ENCODE data around the gene PPP1R12B. TPM values are rescaled to one million over a fixed set of nuclear protein-coding genes. Genes with fewer than 3 reads are reported as not detected.
"Not testable (repeated sequence)": the region's sequence is repeated elsewhere in the genome, so short reads cannot be mapped to it uniquely, and the experiment has no call there.

Gene PPP1R12B
- total RNA-seq, 1 experiment from 2014 or later = 7.4 TPM

GRCh38 chr1:202542415-202542814 is 193.9 kb downstream of the PPP1R12B start:
- in situ Hi-C loops (cut with HindIII; ENCODE audit: low sequenced_read_pairs); DNase-seq (ENCODE audit: low spot score): not testable (repeated sequence)

GRCh38 chr1:202543537-202543936 is 195.0 kb downstream of the PPP1R12B start:
- DNase-seq (ENCODE audit: low spot score); in situ Hi-C loops (cut with HindIII; ENCODE audit: low sequenced_read_pairs): not testable (repeated sequence)

GRCh38 chr1:202544766-202545449 is 196.4 kb downstream of the PPP1R12B start:
- DNase-seq (ENCODE audit: low spot score); in situ Hi-C loops (cut with HindIII; ENCODE audit: low sequenced_read_pairs): not testable (repeated sequence)

GRCh38 chr1:202545647-202546303 is 197.3 kb downstream of the PPP1R12B start:
- in situ Hi-C loops (cut with HindIII; ENCODE audit: low sequenced_read_pairs); DNase-seq (ENCODE audit: low spot score): not testable (repeated sequence)

GRCh38 chr1:202546377-202546776 is 197.9 kb downstream of the PPP1R12B start:
- in situ Hi-C loops (cut with HindIII; ENCODE audit: low sequenced_read_pairs); DNase-seq (ENCODE audit: low spot score): not testable (repeated sequence)

- DNase-seq (ENCODE audit: low spot score); in situ Hi-C loops (cut with HindIII; ENCODE audit: low sequenced_read_pairs): not testable (repeated sequence)
Measured at GRCh38 chr1:202546796-202547195, 198.3 kb downstream of the PPP1R12B start.

- in situ Hi-C loops (cut with HindIII; ENCODE audit: low sequenced_read_pairs) = no loop called here
- no peak for DNase-seq (ENCODE audit: low spot score)
Measured at GRCh38 chr1:202547215-202547614, 198.7 kb downstream of the PPP1R12B start.

GRCh38 chr1:202550088-202550487 is 201.6 kb downstream of the PPP1R12B start:
- in situ Hi-C loops (cut with HindIII; ENCODE audit: low sequenced_read_pairs); DNase-seq (ENCODE audit: low spot score): not testable (repeated sequence)

GRCh38 chr1:202551683-202552082 is 203.2 kb downstream of the PPP1R12B start:
- in situ Hi-C loops (cut with HindIII; ENCODE audit: low sequenced_read_pairs) = no loop called here
- DNase-seq (ENCODE audit: low spot score) = peak; percentile 80

- in situ Hi-C loops (cut with HindIII; ENCODE audit: low sequenced_read_pairs); DNase-seq (ENCODE audit: low spot score): not testable (repeated sequence)
Measured at GRCh38 chr1:202552615-202553014, 204.1 kb downstream of the PPP1R12B start.

GRCh38 chr1:202553078-202553477 is 204.6 kb downstream of the PPP1R12B start:
- DNase-seq (ENCODE audit: low spot score); in situ Hi-C loops (cut with HindIII; ENCODE audit: low sequenced_read_pairs): not testable (repeated sequence)

- DNase-seq (ENCODE audit: low spot score) = no peak
- in situ Hi-C loops (cut with HindIII; ENCODE audit: low sequenced_read_pairs) = no loop called here
Measured at GRCh38 chr1:202553560-202554038, 205.1 kb downstream of the PPP1R12B start.

- in situ Hi-C loops (cut with HindIII; ENCODE audit: low sequenced_read_pairs); DNase-seq (ENCODE audit: low spot score): not testable (repeated sequence)
Measured at GRCh38 chr1:202554619-202555018, 206.1 kb downstream of the PPP1R12B start.

- DNase-seq (ENCODE audit: low spot score); in situ Hi-C loops (cut with HindIII; ENCODE audit: low sequenced_read_pairs): not testable (repeated sequence)
Measured at GRCh38 chr1:202556037-202556436, 207.5 kb downstream of the PPP1R12B start.

GRCh38 chr1:202557662-202558061 is 209.2 kb downstream of the PPP1R12B start:
- DNase-seq (ENCODE audit: low spot score); in situ Hi-C loops (cut with HindIII; ENCODE audit: low sequenced_read_pairs): not testable (repeated sequence)

- in situ Hi-C loops (cut with HindIII; ENCODE audit: low sequenced_read_pairs) = no loop called here
- DNase-seq (ENCODE audit: low spot score) = no peak
Measured at GRCh38 chr1:202561240-202561639, 212.7 kb downstream of the PPP1R12B start.

GRCh38 chr1:202561726-202562443 is 213.4 kb downstream of the PPP1R12B start:
- in situ Hi-C loops (cut with HindIII; ENCODE audit: low sequenced_read_pairs) = no loop called here
- no peak for DNase-seq (ENCODE audit: low spot score)

GRCh38 chr1:202562444-202563060 is 214.1 kb downstream of the PPP1R12B start:
- in situ Hi-C loops (cut with HindIII; ENCODE audit: low sequenced_read_pairs) = no loop called here
- no peak for DNase-seq (ENCODE audit: low spot score)

GRCh38 chr1:202563818-202564217 is 215.3 kb downstream of the PPP1R12B start:
- in situ Hi-C loops (cut with HindIII; ENCODE audit: low sequenced_read_pairs) = no loop called here
- no peak for DNase-seq (ENCODE audit: low spot score)

All from G401 (cell line).